Sigmoid colon (tissue), 7 donors: ENCODE data around the gene ZNF692. TPM values are rescaled to one million over a fixed set of nuclear protein-coding genes. Genes with fewer than 3 reads are reported as not detected.

Source experiments
- DNase-seq: peaks from one replicate; pipeline ENCODE4 v3.0.0-alpha.2; 2019
- H3K27ac ChIP-seq, 4 donors: fragments of 200-600 bp; sonication (generic); one replicate each; pipeline ENCODE4 v1.5.1; 2016 to 2019; ENCODE audit warnings: mild to moderate bottlenecking in 1 of 4
- H3K27me3 ChIP-seq, 3 donors: fragments of 200-600 bp; sonication (generic); one replicate each; pipeline ENCODE4 v1.5.1; 2019; ENCODE audit warnings: mild to moderate bottlenecking in 1 of 3
- H3K36me3 ChIP-seq, 4 donors: fragments of 200-600 bp; sonication (generic); one replicate each; pipeline ENCODE4 v1.5.1; 2016 to 2019
- H3K4me1 ChIP-seq, 4 donors: fragments of 200-600 bp; sonication (generic); one replicate each; pipeline ENCODE4 v1.5.1; 2017 to 2019
- H3K4me3 ChIP-seq, 4 donors: fragments of 200-600 bp; sonication (generic); one replicate each; pipeline ENCODE4 v1.5.1; 2017 to 2019; ENCODE audit warnings: mild to moderate bottlenecking in 2 of 4, moderate library complexity in 1 of 4
- H3K9me3 ChIP-seq, 4 donors: fragments of 200-600 bp in 3 of 4; sonication (generic) in 3 of 4; one replicate each; pipeline versions ENCODE4 v1.5.1 to v1.6.1; 2013 to 2019
- EP300 ChIP-seq, 4 donors: sonication (generic); formaldehyde crosslinking; IDR thresholded peaks; one replicate each; pipeline ENCODE4 v1.6.1; 2017; ENCODE audit warnings: antibody characterized with exemption in 4 of 4
- POLR2A ChIP-seq, 2 donors: fragments of 450-650 bp; IDR thresholded peaks; one replicate each; pipeline ENCODE4 v1.6.1; 2016; ENCODE audit warnings: antibody characterized with exemption in 2 of 2, mild to moderate bottlenecking in 2 of 2, moderate library complexity in 2 of 2
- POLR2AphosphoS5 ChIP-seq, 4 donors: sonication (generic); formaldehyde crosslinking; IDR thresholded peaks; one replicate each; pipeline ENCODE4 v1.6.1; 2017; ENCODE audit warnings: antibody characterized with exemption in 4 of 4
- WGBS, 2 donors: extraction: QIAGEN DNeasy Blood & Tissue Kit; methylation state at CpG; one replicate each; pipeline ENCODE4 v1.1.7; 2013; 5-methylcytosine and 5-hydroxymethylcytosine counted together
- intact Hi-C: fragments of 100-400 bp; cut with DNase I; formaldehyde crosslinking; loops from one replicate; pipeline ENCODE4 v1.15.1; 2023
- polyA plus RNA-seq, 3 donors: library from polyadenylated mRNA; stranded (reverse); fragments of 200-250 nt; gene quantifications; one replicate each; pipeline ENCODE4 v1.2.3, GENCODE V29; 2013
- total RNA-seq, 4 donors: library from RNA; depleted of rRNA; stranded (reverse); fragments of >200 nt; gene quantifications; one replicate each; pipeline ENCODE4 v1.1.0, GENCODE V29; 2016
- TF ChIP-seq, protein P1 (sequence below), 4 experiments: fragments of 450-650 bp in 3 of 4; fragments of 200-600 bp in 1 of 4; IDR thresholded peaks; one replicate each; pipeline ENCODE4 v1.5.1; 2016 to 2019; ENCODE audit warnings: antibody characterized with exemption in 4 of 4, mild to moderate bottlenecking in 3 of 4, moderate library complexity in 2 of 4
- donor health status: healthy with polysubstance abuse.
- donor health status: Bipolar disorder and iron deficiency.
- donor health status: healthy.

Gene ZNF692
- total and polyA plus RNA-seq, 7 donors: 5.4 to 63.2 (median 27.8) TPM

DNA sequence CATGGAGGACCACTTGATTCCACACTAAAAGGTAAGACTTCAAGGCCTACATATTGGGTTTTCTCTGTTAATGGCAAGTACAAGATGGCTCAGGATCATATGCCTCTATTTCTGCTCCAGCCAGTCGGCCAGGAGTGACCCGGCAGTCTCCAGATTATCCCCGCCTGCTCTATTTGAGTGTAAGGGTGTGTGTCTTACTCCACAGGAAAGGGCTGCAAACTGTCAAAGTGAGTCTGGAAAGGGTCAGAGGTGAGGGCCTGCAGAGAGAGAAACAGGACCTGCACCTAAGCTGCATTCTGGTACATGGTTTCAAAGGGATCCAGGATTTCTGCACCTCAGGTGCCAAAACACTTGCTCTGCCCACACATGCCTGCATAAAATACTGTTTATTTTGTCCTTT lies 9.2 kb downstream of the ZNF692 start:
- H3K36me3 ChIP-seq: peaks cover 37 to 80% (median 54%) of the 10 kb centered on the region in 4 donors
- intact Hi-C loops: no loop called here
- WGBS, 2 donors: 85 to 88% methylated on average over 3 of the region's 3 CpGs

DNA sequence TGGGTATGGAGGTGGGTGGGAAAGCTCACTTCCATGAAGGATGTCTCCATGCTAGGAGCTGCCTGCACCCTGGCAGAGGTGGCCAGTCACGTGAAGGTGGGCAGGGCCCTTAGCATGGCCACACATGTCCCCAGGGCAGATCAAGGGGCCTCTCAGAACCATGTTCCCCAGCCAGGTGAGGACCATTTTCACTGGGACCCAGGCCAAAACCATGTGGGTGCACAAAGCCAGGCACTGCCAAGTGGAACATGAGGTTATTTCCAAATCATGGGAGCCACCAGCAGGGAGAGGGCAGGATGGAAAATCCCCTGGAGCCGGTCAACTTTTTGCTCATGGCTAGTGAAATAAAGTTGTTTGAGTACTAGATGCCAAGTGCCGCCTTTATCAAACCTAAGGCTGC lies 9.7 kb downstream of the ZNF692 start:
- TF ChIP-seq POLR2AphosphoS5 (IDR thresholded peaks at IDR 0.05) (no peak), EP300 (IDR thresholded peaks at IDR 0.05) (no peak), POLR2A (IDR thresholded peaks at IDR 0.05) (no peak)
- TF ChIP-seq, protein P1, sequence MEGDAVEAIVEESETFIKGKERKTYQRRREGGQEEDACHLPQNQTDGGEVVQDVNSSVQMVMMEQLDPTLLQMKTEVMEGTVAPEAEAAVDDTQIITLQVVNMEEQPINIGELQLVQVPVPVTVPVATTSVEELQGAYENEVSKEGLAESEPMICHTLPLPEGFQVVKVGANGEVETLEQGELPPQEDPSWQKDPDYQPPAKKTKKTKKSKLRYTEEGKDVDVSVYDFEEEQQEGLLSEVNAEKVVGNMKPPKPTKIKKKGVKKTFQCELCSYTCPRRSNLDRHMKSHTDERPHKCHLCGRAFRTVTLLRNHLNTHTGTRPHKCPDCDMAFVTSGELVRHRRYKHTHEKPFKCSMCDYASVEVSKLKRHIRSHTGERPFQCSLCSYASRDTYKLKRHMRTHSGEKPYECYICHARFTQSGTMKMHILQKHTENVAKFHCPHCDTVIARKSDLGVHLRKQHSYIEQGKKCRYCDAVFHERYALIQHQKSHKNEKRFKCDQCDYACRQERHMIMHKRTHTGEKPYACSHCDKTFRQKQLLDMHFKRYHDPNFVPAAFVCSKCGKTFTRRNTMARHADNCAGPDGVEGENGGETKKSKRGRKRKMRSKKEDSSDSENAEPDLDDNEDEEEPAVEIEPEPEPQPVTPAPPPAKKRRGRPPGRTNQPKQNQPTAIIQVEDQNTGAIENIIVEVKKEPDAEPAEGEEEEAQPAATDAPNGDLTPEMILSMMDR (IDR thresholded peaks at IDR 0.05): no peak
- intact Hi-C loops: no loop called here
- no peaks in the 10 kb centered on the region for H3K27me3 ChIP-seq
- H3K27ac ChIP-seq: no peak overlapping the region
- H3K36me3 ChIP-seq: peaks cover 37 to 81% (median 56%) of the 10 kb centered on the region in 4 donors
- peak; percentile 58 for DNase-seq
- H3K9me3 ChIP-seq: no peaks in the 10 kb centered on the region
- H3K4me1 ChIP-seq: no peaks in the 10 kb centered on the region
- no peak overlapping the region for H3K4me3 ChIP-seq
- whole genome bisulfite sequencing, 2 donors: 90 to 94% methylated on average over 3 of the region's 3 CpGs

More for the DNA sequence above, 9.2 kb downstream of the ZNF692 start:
- H3K9me3 ChIP-seq: no peaks in the 10 kb centered on the region
- H3K27me3 ChIP-seq: no peaks in the 10 kb centered on the region
- H3K4me1 ChIP-seq: no peaks in the 10 kb centered on the region
- no peak overlapping the region for H3K4me3 ChIP-seq
- H3K27ac ChIP-seq: no peak overlapping the region
- DNase-seq: no peak
- TF ChIP-seq, protein P1 (IDR thresholded peaks at IDR 0.05): no peak
- no peak for TF ChIP-seq EP300 (IDR thresholded peaks at IDR 0.05)
- no peak for TF ChIP-seq POLR2AphosphoS5 (IDR thresholded peaks at IDR 0.05)
- no peak for TF ChIP-seq POLR2A (IDR thresholded peaks at IDR 0.05)

DNA sequence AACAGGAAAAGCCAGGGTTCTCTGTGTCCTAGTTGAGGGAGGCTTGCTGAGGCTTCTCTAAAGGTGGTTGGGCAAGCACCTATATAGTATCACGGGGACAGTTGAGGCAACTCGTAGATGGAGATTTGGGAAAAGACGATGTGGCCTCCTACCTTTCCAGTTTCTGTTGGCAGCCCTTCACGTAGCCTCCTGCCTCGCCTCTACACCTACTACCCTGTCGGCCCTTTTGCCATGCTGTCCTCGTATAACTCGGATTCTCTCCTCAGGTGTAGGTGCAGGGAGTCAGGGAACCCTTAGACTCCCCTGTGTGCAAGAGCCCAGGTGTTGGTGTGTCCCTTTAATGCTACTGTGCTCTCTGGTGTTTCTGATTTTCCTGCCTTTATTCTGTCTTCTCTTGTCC lies 10.3 kb downstream of the ZNF692 start:
- H3K36me3 ChIP-seq: peaks cover 31 to 76% (median 54%) of the 10 kb centered on the region in 4 donors
- TF ChIP-seq POLR2AphosphoS5 (IDR thresholded peaks at IDR 0.05): no peak
- TF ChIP-seq EP300 (IDR thresholded peaks at IDR 0.05): no peak
- TF ChIP-seq, protein P1 (IDR thresholded peaks at IDR 0.05): no peak
- TF ChIP-seq POLR2A (IDR thresholded peaks at IDR 0.05): no peak

DNA sequence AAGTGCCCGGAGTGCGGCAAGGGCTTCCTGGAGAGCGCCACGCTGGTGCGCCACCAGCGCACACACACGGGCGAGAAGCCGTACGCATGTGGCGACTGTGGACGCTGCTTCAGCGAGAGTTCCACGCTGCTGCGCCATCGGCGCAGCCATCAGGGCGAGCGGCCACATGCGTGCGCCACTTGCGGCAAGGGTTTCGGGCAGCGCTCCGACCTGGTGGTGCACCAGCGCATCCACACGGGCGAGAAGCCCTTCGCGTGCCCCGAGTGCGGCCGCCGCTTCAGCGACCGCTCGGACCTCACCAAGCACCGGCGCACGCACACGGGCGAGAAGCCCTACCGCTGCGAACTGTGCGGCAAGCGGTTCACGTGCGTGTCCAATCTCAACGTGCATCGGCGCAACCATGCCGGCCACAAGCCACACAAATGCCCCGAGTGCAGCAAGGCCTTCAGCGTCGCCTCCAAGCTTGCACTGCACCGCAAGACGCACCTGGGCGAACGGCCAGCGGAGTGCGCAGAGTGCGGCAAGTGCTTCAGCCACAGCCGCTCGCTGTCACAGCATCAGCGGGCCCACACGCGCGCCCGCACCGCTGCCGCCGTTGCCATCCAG lies 10.8 kb downstream of the ZNF692 start:
- Histone ChIP-seq H3K27me3 (no peaks in the 10 kb centered on the region), H3K36me3 (peaks cover 30 to 73% (median 52%) of the 10 kb centered on the region in 4 donors), H3K4me3 (no peak overlapping the region), H3K9me3 (no peaks in the 10 kb centered on the region), H3K27ac (no peak overlapping the region), H3K4me1 (peaks cover 0 to 1% (median under 1%) of the 10 kb centered on the region in 4 donors)
- intact Hi-C loops: no loop called here
- WGBS, 2 donors: 96 to 98% methylated on average over 72 of the region's 72 CpGs
- TF ChIP-seq POLR2A (IDR thresholded peaks at IDR 0.05) (no peak), POLR2AphosphoS5 (IDR thresholded peaks at IDR 0.05) (no peak), EP300 (IDR thresholded peaks at IDR 0.05) (no peak)
- TF ChIP-seq, protein P1 (IDR thresholded peaks at IDR 0.05): no peak
- no peak for DNase-seq

More for the DNA sequence above, 10.3 kb downstream of the ZNF692 start:
- H3K4me1 ChIP-seq: no peaks in the 10 kb centered on the region
- WGBS, 2 donors: 88 to 94% methylated on average over 8 of the region's 8 CpGs
- no peak overlapping the region for H3K27ac ChIP-seq
- no peak for DNase-seq
- no peak overlapping the region for H3K4me3 ChIP-seq
- intact Hi-C loops: no loop called here
- no peaks in the 10 kb centered on the region for H3K27me3 ChIP-seq
- no peaks in the 10 kb centered on the region for H3K9me3 ChIP-seq
